Subcutaneous abdominal adipose tissue (tissue), 5 donors: ENCODE results near the gene TJP2.

Source experiments
- H3K27ac ChIP-seq: one replicate; pipeline ENCODE4 v1.7.0; 2013; ENCODE audit warnings: low read depth, mild to moderate bottlenecking, inconsistent platforms, low read length, moderate library complexity
- H3K27me3 ChIP-seq, 5 donors: one replicate each; pipeline ENCODE4 v1.7.0; 2013; ENCODE audit warnings: low read length in 5 of 5, inconsistent platforms in 1 of 5; ENCODE audit not compliant: control insufficient read depth in 5 of 5, insufficient read depth in 4 of 5
- H3K36me3 ChIP-seq, 5 donors: one replicate each; pipeline ENCODE4 v1.7.0; 2013; ENCODE audit warnings: low read length in 5 of 5; ENCODE audit not compliant: control insufficient read depth in 5 of 5, insufficient read depth in 5 of 5
- H3K4me1 ChIP-seq, 5 donors: one replicate each; pipeline ENCODE4 v1.7.0; 2013; ENCODE audit warnings: low read length in 5 of 5, mild to moderate bottlenecking in 3 of 5, moderate library complexity in 1 of 5; ENCODE audit not compliant: control insufficient read depth in 5 of 5, insufficient read depth in 5 of 5
- H3K4me3 ChIP-seq, 5 donors: one replicate each; pipeline ENCODE4 v1.7.0; 2013; ENCODE audit warnings: low read length in 5 of 5, low read depth in 1 of 5
- H3K9ac ChIP-seq, 5 donors: one replicate each; pipeline ENCODE4 v1.7.0; 2013; ENCODE audit warnings: low read length in 5 of 5, mild to moderate bottlenecking in 4 of 5, moderate library complexity in 3 of 5
- H3K9me3 ChIP-seq, 5 donors: one replicate each; pipeline ENCODE4 v1.7.0; 2013; ENCODE audit warnings: low read length in 5 of 5; ENCODE audit not compliant: control insufficient read depth in 5 of 5
- donor health status: healthy.
- donor health status: healthy.
- donor health status: healthy.
- donor health status: healthy.
- donor health status: healthy.

Gene TJP2

DNA sequence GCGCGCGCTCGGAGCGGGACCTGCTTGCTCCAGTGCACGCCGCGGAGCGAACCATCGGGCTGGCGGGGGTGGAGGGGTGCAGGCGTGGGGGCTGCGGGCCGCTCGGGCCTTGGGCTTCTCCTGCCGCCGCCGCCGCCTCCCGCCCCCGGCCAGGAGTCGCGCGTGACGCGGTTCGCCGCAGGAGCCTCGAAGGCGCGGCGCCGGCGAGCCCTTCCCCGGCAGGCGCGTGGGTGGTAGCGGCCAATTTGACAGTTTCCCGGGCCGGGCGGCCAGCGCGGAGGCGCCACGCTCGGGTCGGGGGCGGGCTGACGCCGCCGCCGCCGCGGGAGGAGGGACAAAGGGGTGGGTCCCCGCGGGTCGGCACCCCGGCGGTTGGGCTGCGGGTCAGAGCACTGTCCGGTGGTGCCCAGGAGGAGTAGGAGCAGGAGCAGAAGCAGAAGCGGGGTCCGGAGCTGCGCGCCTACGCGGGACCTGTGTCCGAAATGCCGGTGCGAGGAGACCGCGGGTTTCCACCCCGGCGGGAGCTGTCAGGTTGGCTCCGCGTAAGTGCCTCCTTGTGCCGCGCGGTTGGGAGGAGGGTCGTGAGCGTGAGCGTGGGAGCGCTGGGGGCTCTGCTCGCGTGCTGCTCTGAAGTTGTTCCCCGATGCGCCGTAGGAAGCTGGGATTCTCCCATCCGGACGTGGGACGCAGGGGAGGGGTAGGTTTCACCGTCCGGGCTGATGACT, at the start of gene TJP2:
TSS of gene TJP2 (plus strand) at position 387 of the 725 bp plus-strand sequence. CDS start at position 483, 96 bp downstream.
- peak within 1 kb of the TSS; percentile 82 to 99 (median 91) for H3K9ac ChIP-seq

DNA sequence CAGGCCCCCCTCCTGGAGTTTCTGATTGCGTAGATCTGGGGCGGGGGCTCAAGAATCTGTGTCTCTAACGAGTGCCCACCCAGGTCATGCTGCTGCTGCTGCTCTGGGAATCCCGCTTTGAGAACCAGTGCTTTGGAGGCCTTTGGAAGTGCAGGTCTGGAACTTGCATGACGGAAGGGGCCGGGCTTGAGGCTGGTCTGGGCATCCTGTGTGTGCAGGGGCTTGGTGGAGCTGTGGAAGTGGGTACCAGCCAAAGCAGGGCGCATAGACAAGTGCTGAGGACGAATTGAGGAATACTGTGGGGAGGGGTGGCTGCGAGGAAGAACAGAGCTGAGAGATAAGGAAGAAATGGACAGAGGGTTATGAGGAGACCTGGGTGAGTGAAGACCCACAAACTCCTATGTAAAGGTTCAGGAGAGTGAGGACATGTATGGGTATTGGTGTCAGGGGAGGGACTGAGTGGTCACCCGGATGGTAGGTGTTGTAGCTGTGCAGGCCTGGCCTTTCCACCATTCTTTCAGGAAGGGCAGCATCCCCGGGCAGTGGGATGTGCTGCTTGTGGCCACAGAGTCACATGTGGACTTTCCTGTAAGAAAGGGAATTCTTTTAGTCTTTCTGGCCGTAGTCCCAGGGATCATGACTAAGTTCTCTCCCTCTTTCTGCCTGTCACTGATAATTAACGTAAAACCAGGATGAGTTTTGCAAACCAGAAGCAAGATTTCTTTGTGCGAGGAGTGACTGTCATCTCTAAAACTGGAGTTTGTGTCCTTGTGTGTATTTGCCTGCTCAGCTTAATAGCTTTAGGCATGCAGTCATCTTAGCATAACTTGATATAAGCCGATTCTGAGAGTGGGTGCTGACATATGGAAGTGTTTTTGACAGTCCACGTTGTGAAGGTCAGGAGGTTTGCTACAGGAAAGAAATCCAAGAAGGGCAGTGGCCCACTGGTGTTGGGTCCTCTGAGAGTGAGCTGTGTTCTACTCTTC, 43.3 kb upstream of the TJP2 start:
- H3K27ac ChIP-seq: no peak overlapping the region
- peaks cover 0 to 20% (median 17%) of the 10 kb centered on the region in 5 donors for H3K4me1 ChIP-seq
- H3K9me3 ChIP-seq: no peaks in the 10 kb centered on the region
- H3K36me3 ChIP-seq: peaks cover 0 to 4% (median 0%) of the 10 kb centered on the region in 5 donors
- no peak overlapping the region for H3K4me3 ChIP-seq
- H3K27me3 ChIP-seq: no peaks in the 10 kb centered on the region
- H3K9ac ChIP-seq: peak overlapping the region in 1 of 5 donors; percentile 2

More for the DNA sequence above, at the start of gene TJP2:
- Histone ChIP-seq H3K27me3 (no peaks in the 10 kb centered on the region), H3K4me3 (peak within 1 kb of the TSS; percentile 85 to 96 (median 94)), H3K9me3 (no peaks in the 10 kb centered on the region), H3K36me3 (no peaks in the 10 kb centered on the region), H3K27ac (peak within 1 kb of the TSS; percentile 98), H3K4me1 (peaks cover 9 to 63% (median 57%) of the 10 kb centered on the region in 5 donors)

GRCh38 chr9:69131682-69132081, 42.4 kb upstream of the TJP2 start:
- no peak overlapping the region for H3K27ac ChIP-seq
- H3K36me3 ChIP-seq: peaks cover 0 to 4% (median 0%) of the 10 kb centered on the region in 5 donors
- no peaks in the 10 kb centered on the region for H3K27me3 ChIP-seq
- H3K4me1 ChIP-seq: peaks cover 0 to 23% (median 17%) of the 10 kb centered on the region in 5 donors
- no peak overlapping the region for H3K9ac ChIP-seq
- H3K4me3 ChIP-seq: no peak overlapping the region
- no peaks in the 10 kb centered on the region for H3K9me3 ChIP-seq

DNA sequence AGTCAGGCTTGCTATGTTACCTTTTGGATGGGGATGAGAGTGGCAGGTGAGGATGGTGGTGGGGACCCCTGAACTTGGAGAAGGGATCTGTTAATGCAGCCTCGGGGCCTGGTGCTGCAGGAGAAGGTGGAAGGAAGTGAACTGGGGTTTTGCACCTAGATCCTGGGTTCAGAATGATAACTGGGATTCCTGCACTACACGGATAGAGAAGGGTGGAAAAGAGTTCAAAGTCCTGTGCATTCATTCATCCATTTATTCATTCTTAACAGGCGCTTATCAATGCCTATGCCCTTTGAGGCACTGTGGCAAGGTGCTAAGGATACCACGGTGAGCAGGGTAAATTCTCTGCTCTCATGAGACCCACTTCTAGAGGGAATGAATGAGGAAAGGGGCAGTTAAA, 41.7 kb upstream of the TJP2 start:
- H3K27me3 ChIP-seq: no peaks in the 10 kb centered on the region
- H3K9me3 ChIP-seq: no peaks in the 10 kb centered on the region
- no peak overlapping the region for H3K27ac ChIP-seq
- H3K9ac ChIP-seq: no peak overlapping the region
- peaks cover 0 to 25% (median 17%) of the 10 kb centered on the region in 5 donors for H3K4me1 ChIP-seq
- peaks cover 0 to 4% (median 0%) of the 10 kb centered on the region in 5 donors for H3K36me3 ChIP-seq
- H3K4me3 ChIP-seq: no peak overlapping the region

DNA sequence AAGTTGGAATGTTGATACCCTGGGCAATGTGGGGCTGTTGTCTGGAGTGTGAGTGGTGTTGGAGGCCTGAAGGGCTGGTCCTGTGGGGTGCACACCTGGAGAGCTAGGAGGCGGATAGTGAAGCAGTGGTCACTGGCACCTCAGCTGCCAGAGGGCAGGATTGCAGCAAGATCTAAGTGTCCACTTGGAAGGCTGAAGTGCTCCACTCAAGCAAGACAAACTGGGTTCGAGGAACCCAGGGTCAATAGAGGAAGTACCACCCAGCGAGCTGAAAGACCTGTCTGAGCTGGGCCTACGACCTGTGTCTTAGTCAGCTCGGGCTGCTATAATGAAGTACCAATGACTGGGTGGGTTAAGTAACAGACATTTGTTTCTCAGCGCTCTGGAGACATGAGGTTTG, 39.7 kb upstream of the TJP2 start:
- Histone ChIP-seq H3K9ac (no peak overlapping the region), H3K4me1 (peaks cover 0 to 25% (median 17%) of the 10 kb centered on the region in 5 donors), H3K27ac (no peak overlapping the region), H3K4me3 (no peak overlapping the region), H3K36me3 (peaks cover 0 to 4% (median 0%) of the 10 kb centered on the region in 5 donors), H3K27me3 (no peaks in the 10 kb centered on the region), H3K9me3 (no peaks in the 10 kb centered on the region)

DNA sequence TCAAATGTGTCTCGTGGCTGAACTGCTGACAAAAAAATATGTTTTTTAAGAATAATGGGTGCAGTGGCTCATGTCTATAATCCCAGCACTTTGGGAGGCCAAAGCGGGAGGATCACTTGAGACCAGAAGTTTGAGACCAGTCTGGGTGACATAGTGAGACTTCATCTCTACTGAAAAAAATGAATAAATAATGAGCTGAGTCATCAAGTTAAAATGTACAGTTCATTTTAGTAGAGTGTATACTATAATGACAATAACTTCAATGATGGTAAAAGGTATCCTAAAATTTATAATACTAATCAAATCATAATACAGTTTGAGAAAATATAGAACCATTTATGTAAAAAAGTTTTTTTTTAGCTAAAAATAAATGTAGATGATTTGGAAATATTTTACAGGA, 37.9 kb upstream of the TJP2 start:
- H3K4me1 ChIP-seq: peaks cover 0 to 17% (median 11%) of the 10 kb centered on the region in 5 donors
- no peak overlapping the region for H3K4me3 ChIP-seq
- H3K36me3 ChIP-seq: peaks cover 0 to 4% (median 0%) of the 10 kb centered on the region in 5 donors
- no peaks in the 10 kb centered on the region for H3K9me3 ChIP-seq
- no peak overlapping the region for H3K9ac ChIP-seq
- no peaks in the 10 kb centered on the region for H3K27me3 ChIP-seq
- no peak overlapping the region for H3K27ac ChIP-seq

GRCh38 chr9:69136779-69137178, 37.3 kb upstream of the TJP2 start:
- Histone ChIP-seq H3K9me3 (no peaks in the 10 kb centered on the region), H3K9ac (no peak overlapping the region), H3K27me3 (no peaks in the 10 kb centered on the region), H3K36me3 (peaks cover 0 to 4% (median 0%) of the 10 kb centered on the region in 5 donors), H3K4me1 (peaks cover 0 to 13% (median 5%) of the 10 kb centered on the region in 5 donors), H3K27ac (no peak overlapping the region), H3K4me3 (no peak overlapping the region)

DNA sequence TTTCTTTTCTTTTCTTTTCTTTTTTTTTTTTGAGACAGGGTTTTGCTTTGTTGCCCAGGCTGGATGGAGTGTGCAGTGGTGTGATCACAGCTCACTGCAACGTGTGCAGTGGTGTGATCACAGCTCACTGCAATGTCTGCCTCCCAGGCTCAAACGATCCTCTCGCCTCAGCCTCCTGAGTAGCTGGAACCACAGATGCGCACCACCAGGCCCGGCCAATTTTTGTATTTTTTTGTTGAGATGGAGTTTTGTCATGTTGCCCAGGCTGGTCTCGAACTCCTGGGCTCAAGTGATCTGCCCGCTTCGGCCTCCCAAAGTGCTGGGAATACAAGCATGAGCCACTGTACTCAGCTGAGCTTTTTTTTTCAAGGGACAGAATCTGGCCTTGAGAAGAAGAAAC, 36.8 kb upstream of the TJP2 start:
- Histone ChIP-seq H3K27ac (no peak overlapping the region), H3K36me3 (peaks cover 0 to 4% (median 0%) of the 10 kb centered on the region in 5 donors)

GRCh38 chr9:69139596-69139995, 34.5 kb upstream of the TJP2 start:
- H3K36me3 ChIP-seq: no peaks in the 10 kb centered on the region
- H3K9ac ChIP-seq: no peak overlapping the region
- peaks cover 0 to 15% (median 0%) of the 10 kb centered on the region in 5 donors for H3K4me1 ChIP-seq
- no peak overlapping the region for H3K4me3 ChIP-seq
- no peak overlapping the region for H3K27ac ChIP-seq
- no peaks in the 10 kb centered on the region for H3K9me3 ChIP-seq
- no peaks in the 10 kb centered on the region for H3K27me3 ChIP-seq

More for the DNA sequence above, 36.8 kb upstream of the TJP2 start:
- Histone ChIP-seq H3K4me3 (no peak overlapping the region), H3K27me3 (no peaks in the 10 kb centered on the region), H3K4me1 (peaks cover 0 to 13% (median 0%) of the 10 kb centered on the region in 5 donors), H3K9me3 (no peaks in the 10 kb centered on the region), H3K9ac (no peak overlapping the region)
